B cell (primary cell): Measurements from ENCODE around the gene GABRR2.

Experiments
- EZH2 ChIP-seq: IDR thresholded peaks from 2 replicates; pipeline ENCODE4 v1.6.1; 2012; ENCODE audit warnings: borderline replicate concordance, low read depth, mild to moderate bottlenecking, moderate library complexity, low read length; ENCODE audit not compliant: insufficient read depth, poor library complexity, severe bottlenecking
- TF ChIP-seq, protein P1 (sequence below): fragments of 200-600 bp; IDR thresholded peaks from one replicate; pipeline ENCODE4 v1.8.0; 2022; ENCODE audit warnings: antibody characterized with exemption, mild to moderate bottlenecking

GRCh38 chr6:89297695-89298351 lies 17.3 kb downstream of the GABRR2 start:
- TF ChIP-seq, protein P1, sequence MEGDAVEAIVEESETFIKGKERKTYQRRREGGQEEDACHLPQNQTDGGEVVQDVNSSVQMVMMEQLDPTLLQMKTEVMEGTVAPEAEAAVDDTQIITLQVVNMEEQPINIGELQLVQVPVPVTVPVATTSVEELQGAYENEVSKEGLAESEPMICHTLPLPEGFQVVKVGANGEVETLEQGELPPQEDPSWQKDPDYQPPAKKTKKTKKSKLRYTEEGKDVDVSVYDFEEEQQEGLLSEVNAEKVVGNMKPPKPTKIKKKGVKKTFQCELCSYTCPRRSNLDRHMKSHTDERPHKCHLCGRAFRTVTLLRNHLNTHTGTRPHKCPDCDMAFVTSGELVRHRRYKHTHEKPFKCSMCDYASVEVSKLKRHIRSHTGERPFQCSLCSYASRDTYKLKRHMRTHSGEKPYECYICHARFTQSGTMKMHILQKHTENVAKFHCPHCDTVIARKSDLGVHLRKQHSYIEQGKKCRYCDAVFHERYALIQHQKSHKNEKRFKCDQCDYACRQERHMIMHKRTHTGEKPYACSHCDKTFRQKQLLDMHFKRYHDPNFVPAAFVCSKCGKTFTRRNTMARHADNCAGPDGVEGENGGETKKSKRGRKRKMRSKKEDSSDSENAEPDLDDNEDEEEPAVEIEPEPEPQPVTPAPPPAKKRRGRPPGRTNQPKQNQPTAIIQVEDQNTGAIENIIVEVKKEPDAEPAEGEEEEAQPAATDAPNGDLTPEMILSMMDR = no peak
- TF ChIP-seq EZH2 = no peak
